ENCODE measurements around the gene ZNF488.
A peak's percentile ranks its signal among the peaks of the same experiment; 100 is the strongest.

ZNF488 gene

DNA sequence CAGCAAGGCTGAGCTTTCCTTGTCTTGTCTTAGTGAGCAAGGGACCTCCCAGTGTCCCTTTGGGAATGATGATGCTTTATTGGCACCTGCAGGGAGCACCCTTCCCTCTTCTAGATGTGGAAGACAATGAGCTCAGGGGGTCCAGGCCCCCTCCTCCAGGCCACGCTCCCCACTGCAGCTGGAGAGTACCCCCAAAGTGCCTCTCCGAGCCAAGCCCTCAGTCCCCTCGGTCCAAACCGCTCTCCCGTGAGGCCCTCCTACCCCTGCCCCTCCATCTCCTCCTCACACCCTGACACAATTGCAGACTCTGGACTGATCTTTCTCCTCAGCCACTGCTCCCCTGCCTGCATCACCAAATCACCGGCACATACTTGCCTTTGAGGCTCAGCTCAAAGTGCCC lies 19.2 kb downstream of the ZNF488 start:
- DNase-seq (ENCODE audit: low spot score): no peak
- CTCF ChIA-PET: no interaction called here
- POLR2A ChIA-PET (ENCODE audit: low non-redundant PET): no interaction called here
- TF ChIP-seq, protein P1, sequence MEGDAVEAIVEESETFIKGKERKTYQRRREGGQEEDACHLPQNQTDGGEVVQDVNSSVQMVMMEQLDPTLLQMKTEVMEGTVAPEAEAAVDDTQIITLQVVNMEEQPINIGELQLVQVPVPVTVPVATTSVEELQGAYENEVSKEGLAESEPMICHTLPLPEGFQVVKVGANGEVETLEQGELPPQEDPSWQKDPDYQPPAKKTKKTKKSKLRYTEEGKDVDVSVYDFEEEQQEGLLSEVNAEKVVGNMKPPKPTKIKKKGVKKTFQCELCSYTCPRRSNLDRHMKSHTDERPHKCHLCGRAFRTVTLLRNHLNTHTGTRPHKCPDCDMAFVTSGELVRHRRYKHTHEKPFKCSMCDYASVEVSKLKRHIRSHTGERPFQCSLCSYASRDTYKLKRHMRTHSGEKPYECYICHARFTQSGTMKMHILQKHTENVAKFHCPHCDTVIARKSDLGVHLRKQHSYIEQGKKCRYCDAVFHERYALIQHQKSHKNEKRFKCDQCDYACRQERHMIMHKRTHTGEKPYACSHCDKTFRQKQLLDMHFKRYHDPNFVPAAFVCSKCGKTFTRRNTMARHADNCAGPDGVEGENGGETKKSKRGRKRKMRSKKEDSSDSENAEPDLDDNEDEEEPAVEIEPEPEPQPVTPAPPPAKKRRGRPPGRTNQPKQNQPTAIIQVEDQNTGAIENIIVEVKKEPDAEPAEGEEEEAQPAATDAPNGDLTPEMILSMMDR (conservative IDR thresholded peaks at IDR 0.05; ENCODE audit: low read depth): no peak
- no peak overlapping the region for H3K27ac ChIP-seq

DNA sequence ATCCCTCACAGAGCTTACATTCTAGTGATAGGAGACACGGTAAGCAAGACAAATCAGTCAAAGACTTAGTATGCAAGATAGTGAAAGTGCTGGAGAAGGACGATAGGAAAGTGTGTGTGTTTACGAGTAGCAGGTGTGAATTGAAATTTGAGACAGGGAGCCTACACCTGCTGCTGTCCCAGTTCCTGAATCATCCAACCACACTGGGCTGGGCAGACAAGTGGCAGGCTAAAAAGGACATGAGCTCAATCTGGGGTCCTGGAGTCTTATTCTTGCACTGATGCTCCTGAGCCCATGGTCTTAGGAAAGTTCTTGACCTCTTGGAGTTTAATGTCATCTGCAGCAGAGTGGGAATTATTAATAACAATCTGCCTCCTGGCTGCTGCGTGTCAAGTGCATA lies 19.7 kb downstream of the ZNF488 start:
- H3K27ac ChIP-seq: no peak overlapping the region
- ChIA-PET POLR2A (ENCODE audit: low non-redundant PET) (no interaction called here), CTCF (interaction anchor here (0.5 kb wide), 1 partner anchor 44 kb away, joined by 3 read pairs; no protein-coding TSS in a partner anchor)
- TF ChIP-seq, protein P1 (conservative IDR thresholded peaks at IDR 0.05; ENCODE audit: low read depth): no peak
- DNase-seq (ENCODE audit: low spot score): no peak

DNA sequence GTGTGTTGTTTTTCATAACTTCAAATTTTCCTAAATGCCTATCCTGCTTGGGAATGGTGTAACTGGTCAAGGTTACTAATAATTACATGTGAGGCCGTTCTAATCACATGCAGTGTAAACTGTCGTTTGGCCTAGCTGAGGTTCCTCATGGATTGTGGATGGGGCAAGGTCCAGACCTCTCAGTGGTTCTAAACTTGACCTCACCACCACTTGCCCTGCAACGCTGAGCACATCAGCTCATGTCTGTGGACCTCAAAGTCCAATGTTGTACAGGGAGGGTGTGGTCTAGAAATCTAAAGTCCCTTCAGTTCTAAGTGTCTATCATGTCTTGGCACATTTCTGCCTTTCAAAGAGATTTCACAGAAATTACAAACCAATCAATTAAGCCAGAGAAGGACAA lies 20.3 kb downstream of the ZNF488 start:
- DNase-seq (ENCODE audit: low spot score): no peak
- TF ChIP-seq, protein P1 (conservative IDR thresholded peaks at IDR 0.05; ENCODE audit: low read depth): no peak
- ChIA-PET CTCF (interaction anchor here (1.6 kb wide), 1 partner anchor 339 kb away, joined by 4 read pairs; no protein-coding TSS in a partner anchor), POLR2A (ENCODE audit: low non-redundant PET) (no interaction called here)
- H3K27ac ChIP-seq: no peak overlapping the region

DNA sequence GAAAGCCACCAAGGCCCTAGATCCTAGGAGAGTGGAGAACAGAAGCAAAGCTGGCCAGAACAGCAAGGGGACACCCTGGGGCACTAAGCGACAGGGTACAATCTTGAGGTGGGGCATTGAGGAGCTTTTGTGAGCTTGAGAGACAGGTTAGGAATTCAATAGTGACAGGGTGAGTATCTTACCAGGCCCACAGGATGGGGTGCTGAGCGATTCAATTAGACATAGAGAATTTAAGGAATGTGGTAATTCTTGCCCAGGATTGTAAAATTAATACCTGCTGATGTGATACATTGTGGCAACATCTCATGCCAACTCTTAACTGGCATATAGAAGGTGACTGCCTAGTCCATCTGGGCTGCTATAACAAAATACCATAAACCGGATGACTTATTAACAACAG lies 21.9 kb downstream of the ZNF488 start:
- DNase-seq (ENCODE audit: low spot score): peak; percentile 42
- ChIA-PET CTCF (interaction anchor here (0.6 to 1.6 kb wide), 7 partner anchors 10 to 338 kb away, joined by 3 to 7 read pairs (median 3); no protein-coding TSS in a partner anchor), POLR2A (ENCODE audit: low non-redundant PET) (no interaction called here)
- H3K27ac ChIP-seq: no peak overlapping the region
- TF ChIP-seq, protein P1 (conservative IDR thresholded peaks at IDR 0.05; ENCODE audit: low read depth): no peak

DNA sequence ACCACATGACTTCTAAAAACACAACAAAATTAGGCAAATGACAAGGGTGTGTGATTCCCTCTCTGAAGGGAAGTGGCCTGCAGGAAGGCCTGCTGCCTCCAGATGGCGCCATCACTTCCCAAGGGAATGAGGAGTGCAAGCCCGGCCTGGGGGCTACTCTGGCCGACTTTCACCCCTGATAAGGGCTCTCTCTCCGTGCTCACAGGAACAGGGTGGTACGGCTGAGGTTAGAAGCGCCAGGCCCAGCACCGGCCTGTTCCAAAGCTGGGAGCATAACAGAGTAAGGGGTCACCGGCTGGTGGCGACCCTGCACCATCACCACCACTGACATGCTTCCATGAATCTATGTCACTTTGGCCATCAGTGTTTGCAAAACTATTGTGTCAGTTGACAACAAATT lies 22.8 kb downstream of the ZNF488 start:
- ChIA-PET CTCF (interaction anchor here (0.6 to 1.2 kb wide), 4 partner anchors 11 to 337 kb away, joined by 3 to 7 read pairs (median 3); no protein-coding TSS in a partner anchor), POLR2A (ENCODE audit: low non-redundant PET) (no interaction called here)
- DNase-seq (ENCODE audit: low spot score): peak; percentile 32
- TF ChIP-seq, protein P1 (conservative IDR thresholded peaks at IDR 0.05; ENCODE audit: low read depth): peak; percentile 73
- no peak overlapping the region for H3K27ac ChIP-seq

DNA sequence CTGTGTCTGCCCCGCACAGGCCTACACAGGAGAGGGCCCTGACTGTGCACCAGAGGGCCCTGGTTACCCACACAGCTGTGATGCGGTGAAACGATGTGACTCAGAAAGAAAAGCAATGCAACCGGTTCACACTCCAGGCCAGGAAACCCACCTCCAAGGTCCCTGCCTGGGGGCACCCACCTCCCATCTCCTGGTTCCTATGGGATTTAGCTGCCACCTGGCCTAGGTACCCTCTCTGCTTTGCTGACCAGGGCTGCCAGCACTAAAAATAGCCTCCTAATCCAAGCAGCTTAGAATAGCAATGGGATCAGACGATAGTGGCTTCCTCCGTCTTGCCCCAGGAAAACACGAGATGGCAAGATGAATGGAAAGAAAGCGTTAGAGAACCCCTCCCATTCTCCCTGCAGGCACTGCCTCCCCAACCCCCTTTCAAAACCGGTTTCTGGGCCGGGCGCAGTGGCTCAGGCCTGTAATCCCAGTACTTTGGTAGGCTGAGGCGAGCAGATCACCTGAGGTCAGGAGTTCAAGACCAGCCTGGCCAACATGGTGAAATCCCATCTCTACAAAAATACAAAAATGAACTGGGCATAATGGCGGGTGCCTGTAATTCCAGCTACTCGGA lies 23.6 kb downstream of the ZNF488 start:
- ChIA-PET CTCF (interaction anchor here (0.7 kb wide), 2 partner anchors 315 to 415 kb away, joined by 3 to 4 read pairs; no protein-coding TSS in a partner anchor), POLR2A (ENCODE audit: low non-redundant PET) (no interaction called here)
- DNase-seq (ENCODE audit: low spot score): no peak
- H3K27ac ChIP-seq: no peak overlapping the region
- TF ChIP-seq, protein P1 (conservative IDR thresholded peaks at IDR 0.05; ENCODE audit: low read depth): no peak
